Testis (tissue), 3 donors: ENCODE data around the gene RFXAP. TPM values are rescaled to one million over a fixed set of nuclear protein-coding genes. Genes with fewer than 3 reads are reported as not detected.

Experiments
- DNase-seq: peaks from one replicate; pipeline ENCODE4 v3.0.0-alpha.2; 2019
- H3K27ac ChIP-seq, 2 donors: fragments of 200-600 bp; sonication (generic); one replicate each; pipeline ENCODE4 v1.5.1; 2019
- H3K27me3 ChIP-seq: fragments of 200-600 bp; sonication (generic); one replicate; pipeline ENCODE4 v1.5.1; 2019
- H3K36me3 ChIP-seq: fragments of 200-600 bp; sonication (generic); one replicate; pipeline ENCODE4 v1.5.1; 2017; ENCODE audit warnings: low read depth; ENCODE audit errors: missing control alignments
- H3K4me1 ChIP-seq: fragments of 200-600 bp; sonication (generic); one replicate; pipeline ENCODE4 v1.5.1; 2019
- H3K4me3 ChIP-seq, 2 donors: fragments of 200-600 bp; sonication (generic); one replicate each; pipeline ENCODE4 v1.5.1; 2017 to 2019
- H3K9me3 ChIP-seq: fragments of 200-600 bp; sonication (generic); one replicate; pipeline ENCODE4 v1.5.1; 2017
- CTCF ChIP-seq, 3 experiments: fragments of 450-650 bp in 2 of 3; fragments of 200-600 bp in 1 of 3; sonication (generic) in 1 of 3; IDR thresholded peaks; one replicate each; pipeline ENCODE4 v1.5.1; 2016 to 2019; ENCODE audit warnings: antibody characterized with exemption in 3 of 3, mild to moderate bottlenecking in 2 of 3, moderate library complexity in 1 of 3
- POLR2A ChIP-seq: fragments of 450-650 bp; IDR thresholded peaks from one replicate; pipeline ENCODE4 v1.6.1; 2017; ENCODE audit warnings: antibody characterized with exemption, mild to moderate bottlenecking, moderate library complexity
- WGBS, 2 donors: methylation state at CpG; one replicate each; pipeline ENCODE4 v1.1.5; 2018; 5-methylcytosine and 5-hydroxymethylcytosine counted together
- intact Hi-C: fragments of 100-400 bp; cut with DNase I; formaldehyde crosslinking; loops from one replicate; pipeline ENCODE4 v1.15.1; 2023; ENCODE audit warnings: low total_unique reads
- polyA plus RNA-seq: library from polyadenylated mRNA; stranded (reverse); fragments of 350-450 nt; fragmentation: Illumina TruSeq; extraction: RNeasy Lipid Tissue Mini Kit (QIAGEN cat#74804); gene quantifications from one replicate; pipeline ENCODE4 v1.2.3, GENCODE V29; 2014; ENCODE audit warnings: low read depth, low replicate concordance; ENCODE audit not compliant: insufficient read depth
- total RNA-seq, 2 donors: library from RNA; depleted of rRNA; stranded (reverse); fragments of >200 nt; gene quantifications; one replicate each; pipeline ENCODE4 v1.2.3, GENCODE V29; 2016

RFXAP gene
- total and polyA plus RNA-seq, 3 donors from 2014 or later, result 6.6 to 11.1 (median 10.3) TPM

GRCh38 chr13:36787181-36787580 is 31.8 kb upstream of the RFXAP start:
- intact Hi-C loops, result no loop called here
- 72 to 77% methylated on average over 3 of the region's 3 CpGs for WGBS, 2 donors
- TF ChIP-seq POLR2A, result no peak
- TF ChIP-seq CTCF (IDR thresholded peaks at IDR 0.05), result no peak

GRCh38 chr13:36788276-36788675 is 30.7 kb upstream of the RFXAP start:
- no peak overlapping the region for H3K27ac ChIP-seq
- intact Hi-C loops, result no loop called here
- TF ChIP-seq POLR2A (no peak), CTCF (IDR thresholded peaks at IDR 0.05) (no peak)
- no peaks in the 10 kb centered on the region for H3K9me3 ChIP-seq
- no peaks in the 10 kb centered on the region for H3K4me1 ChIP-seq
- no peaks in the 10 kb centered on the region for H3K36me3 ChIP-seq
- H3K27me3 ChIP-seq, result no peaks in the 10 kb centered on the region
- no peak overlapping the region for H3K4me3 ChIP-seq
- no peak for DNase-seq
- WGBS, 2 donors, result 88 to 92% methylated on average over 4 of the region's 4 CpGs

More at GRCh38 chr13:36787181-36787580, 31.8 kb upstream of the RFXAP start:
- no peak overlapping the region for H3K27ac ChIP-seq
- H3K9me3 ChIP-seq, result no peaks in the 10 kb centered on the region
- no peaks in the 10 kb centered on the region for H3K36me3 ChIP-seq
- DNase-seq, result no peak
- H3K4me3 ChIP-seq, result no peak overlapping the region
- H3K27me3 ChIP-seq, result no peaks in the 10 kb centered on the region
- H3K4me1 ChIP-seq, result no peaks in the 10 kb centered on the region

GRCh38 chr13:36789061-36789460 is 30.0 kb upstream of the RFXAP start:
- Histone ChIP-seq H3K4me1 (no peaks in the 10 kb centered on the region), H3K4me3 (no peak overlapping the region), H3K9me3 (no peaks in the 10 kb centered on the region), H3K27me3 (no peaks in the 10 kb centered on the region), H3K27ac (no peak overlapping the region), H3K36me3 (no peaks in the 10 kb centered on the region)
- DNase-seq, result no peak
- 81 to 96% methylated on average over 3 of the region's 3 CpGs for WGBS, 2 donors
- intact Hi-C loops, result no loop called here
- TF ChIP-seq CTCF (IDR thresholded peaks at IDR 0.05) (no peak), POLR2A (no peak)

- no peaks in the 10 kb centered on the region for H3K4me1 ChIP-seq
- intact Hi-C loops, result no loop called here
Observed at GRCh38 chr13:36789730-36790129, 29.3 kb upstream of the RFXAP start.

More at GRCh38 chr13:36789730-36790129, 29.3 kb upstream of the RFXAP start:
- 63 to 70% methylated on average over 4 of the region's 4 CpGs for WGBS, 2 donors
- Histone ChIP-seq H3K4me3 (no peak overlapping the region), H3K27me3 (no peaks in the 10 kb centered on the region), H3K27ac (no peak overlapping the region), H3K36me3 (no peaks in the 10 kb centered on the region), H3K9me3 (no peaks in the 10 kb centered on the region)
- TF ChIP-seq POLR2A (no peak), CTCF (IDR thresholded peaks at IDR 0.05) (no peak)
- DNase-seq, result no peak
